ENCODE measurements around the gene TSPAN5. TPM values are rescaled to one million over a fixed set of nuclear protein-coding genes. Genes with fewer than 3 reads are reported as not detected.

TSPAN5 gene
- total RNA-seq, 1 donor from 2014 or later = 24.9 TPM

- no peak overlapping the region for H3K4me3 ChIP-seq (ENCODE audit: low read depth, low read length)
- TF ChIP-seq, protein P1, sequence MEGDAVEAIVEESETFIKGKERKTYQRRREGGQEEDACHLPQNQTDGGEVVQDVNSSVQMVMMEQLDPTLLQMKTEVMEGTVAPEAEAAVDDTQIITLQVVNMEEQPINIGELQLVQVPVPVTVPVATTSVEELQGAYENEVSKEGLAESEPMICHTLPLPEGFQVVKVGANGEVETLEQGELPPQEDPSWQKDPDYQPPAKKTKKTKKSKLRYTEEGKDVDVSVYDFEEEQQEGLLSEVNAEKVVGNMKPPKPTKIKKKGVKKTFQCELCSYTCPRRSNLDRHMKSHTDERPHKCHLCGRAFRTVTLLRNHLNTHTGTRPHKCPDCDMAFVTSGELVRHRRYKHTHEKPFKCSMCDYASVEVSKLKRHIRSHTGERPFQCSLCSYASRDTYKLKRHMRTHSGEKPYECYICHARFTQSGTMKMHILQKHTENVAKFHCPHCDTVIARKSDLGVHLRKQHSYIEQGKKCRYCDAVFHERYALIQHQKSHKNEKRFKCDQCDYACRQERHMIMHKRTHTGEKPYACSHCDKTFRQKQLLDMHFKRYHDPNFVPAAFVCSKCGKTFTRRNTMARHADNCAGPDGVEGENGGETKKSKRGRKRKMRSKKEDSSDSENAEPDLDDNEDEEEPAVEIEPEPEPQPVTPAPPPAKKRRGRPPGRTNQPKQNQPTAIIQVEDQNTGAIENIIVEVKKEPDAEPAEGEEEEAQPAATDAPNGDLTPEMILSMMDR (conservative IDR thresholded peaks at IDR 0.05; ENCODE audit: low read depth, low read length) = no peak
- no peak for DNase-seq (ENCODE audit: low read depth)
Measured at GRCh38 chr4:98605216-98605615, 53.2 kb downstream of the TSPAN5 start.

- H3K4me3 ChIP-seq (ENCODE audit: low read depth, low read length) = no peak overlapping the region
- TF ChIP-seq, protein P1 (conservative IDR thresholded peaks at IDR 0.05; ENCODE audit: low read depth, low read length) = no peak
- no peak for DNase-seq (ENCODE audit: low read depth)
Measured at GRCh38 chr4:98604723-98605122, 53.7 kb downstream of the TSPAN5 start.

DNA sequence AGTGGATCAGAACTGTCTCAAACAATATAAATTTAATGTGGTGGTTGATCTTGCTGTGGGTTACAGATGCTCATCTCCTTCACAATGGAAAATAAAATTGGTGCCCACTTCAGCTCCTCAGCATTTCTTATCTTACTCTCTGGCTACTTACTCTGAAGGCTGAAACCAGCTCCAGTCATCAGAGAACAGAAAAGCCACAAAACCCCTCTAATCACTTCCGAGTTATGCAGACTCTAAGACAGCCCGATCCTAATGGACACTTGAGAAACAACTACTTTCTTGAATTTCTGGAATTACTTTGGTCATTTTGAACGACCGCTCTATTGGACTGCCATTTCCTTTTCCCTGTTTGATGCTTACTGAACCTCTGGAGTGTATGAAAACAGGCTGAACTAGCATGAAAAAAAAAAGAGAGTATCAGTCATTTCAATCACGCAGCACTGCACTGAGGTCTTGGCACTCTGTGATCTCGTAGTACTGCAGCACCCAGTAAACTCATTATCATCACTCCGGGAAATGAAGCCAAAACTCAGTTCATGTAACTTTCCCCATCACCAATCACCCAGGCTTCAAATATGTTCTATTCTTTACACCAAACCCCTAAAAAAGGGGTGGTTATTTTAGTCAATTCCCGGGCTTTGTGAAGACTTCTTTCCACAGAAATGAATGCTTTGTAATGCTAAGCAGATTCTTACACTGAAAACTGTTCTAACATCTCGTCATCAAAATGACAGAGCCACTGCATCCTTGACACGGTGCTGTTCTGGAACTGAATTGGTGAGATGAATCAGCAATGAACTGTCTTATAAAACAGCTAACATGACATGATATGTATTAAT is 54.5 kb downstream of the TSPAN5 start:
- TF ChIP-seq, protein P1 (conservative IDR thresholded peaks at IDR 0.05; ENCODE audit: low read depth, low read length) = no peak
- no peak overlapping the region for H3K4me3 ChIP-seq (ENCODE audit: low read depth, low read length)
- DNase-seq (ENCODE audit: low read depth) = no peak

DNA sequence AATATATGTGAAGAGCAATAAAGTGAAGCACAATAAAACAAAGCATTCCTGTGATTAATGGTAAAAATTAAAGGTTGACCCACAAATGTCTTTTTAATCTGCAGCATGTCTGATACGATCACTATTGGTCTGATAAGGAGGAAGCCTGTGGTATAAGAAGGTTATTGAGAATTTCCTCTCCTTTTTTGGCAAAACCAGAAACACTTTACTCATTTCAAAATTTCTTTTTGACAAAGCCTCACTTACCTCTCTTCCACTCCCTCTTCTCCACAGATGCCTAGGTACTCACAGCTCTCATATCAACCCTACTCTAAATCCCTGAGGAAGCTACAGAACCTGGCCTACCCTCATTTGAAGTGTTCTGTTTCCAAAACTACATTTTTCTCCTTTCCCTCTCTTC is 56.1 kb downstream of the TSPAN5 start:
- DNase-seq (ENCODE audit: low read depth) = no peak
- H3K4me3 ChIP-seq (ENCODE audit: low read depth, low read length) = no peak overlapping the region
- TF ChIP-seq, protein P1 (conservative IDR thresholded peaks at IDR 0.05; ENCODE audit: low read depth, low read length) = no peak

GRCh38 chr4:98601708-98602107 is 56.7 kb downstream of the TSPAN5 start:
- peak; percentile 51 for DNase-seq (ENCODE audit: low read depth)
- TF ChIP-seq, protein P1 (conservative IDR thresholded peaks at IDR 0.05; ENCODE audit: low read depth, low read length) = peak; percentile 23
- no peak overlapping the region for H3K4me3 ChIP-seq (ENCODE audit: low read depth, low read length)

DNA sequence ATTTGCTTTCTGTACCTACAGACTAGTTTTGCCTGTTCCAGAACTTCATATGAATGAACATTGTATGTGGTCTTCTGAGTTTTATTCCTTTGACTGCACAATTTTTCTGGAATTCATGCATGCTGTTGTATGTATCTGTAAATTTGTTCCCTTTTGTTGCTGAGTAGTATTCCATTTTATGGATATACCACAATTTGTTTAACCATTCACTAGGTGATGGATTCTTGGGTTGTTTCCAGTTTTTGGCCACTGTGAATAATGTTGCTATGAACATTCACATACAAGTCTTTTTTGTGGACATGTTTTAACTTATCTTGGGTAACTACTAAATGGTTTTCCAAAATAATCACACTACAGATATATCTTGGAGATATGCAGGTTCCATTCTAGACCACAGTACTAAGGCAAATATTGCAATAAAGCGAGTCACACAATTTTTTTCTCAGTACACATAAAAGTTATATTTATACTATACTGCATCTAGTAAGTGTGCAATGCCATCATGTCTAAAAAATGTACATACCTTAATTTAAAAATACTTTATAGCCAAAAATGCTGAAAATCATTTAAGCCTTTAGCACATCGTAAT is 58.7 kb downstream of the TSPAN5 start:
- DNase-seq (ENCODE audit: low read depth) = no peak
- H3K4me3 ChIP-seq (ENCODE audit: low read depth, low read length) = no peak overlapping the region
- TF ChIP-seq, protein P1 (conservative IDR thresholded peaks at IDR 0.05; ENCODE audit: low read depth, low read length) = no peak

Data from epithelial cell of proximal tubule (primary cell).